Memory B cell (primary cell): ENCODE measurements around the gene LAGE3.

Experiments
- ATAC-seq: fragments of 150-1000 bp; cut with Tn5 transposase; 2 replicates; pipeline ENCODE4 v1.10.0; 2021; ENCODE audit warnings: low read depth, mild to moderate bottlenecking, moderate library complexity
- DNase-seq, 2 donors: peaks; one replicate each; pipeline ENCODE4 v3.0.0; 2022; ENCODE audit warnings: low spot score in 2 of 2
- H3K27ac Mint-ChIP-seq: one replicate; pipeline ENCODE4 v1.8.0; 2022; ENCODE audit warnings: mild to moderate bottlenecking, moderate library complexity, mixed read lengths
- H3K27me3 Mint-ChIP-seq: one replicate; pipeline ENCODE4 v1.8.0; 2022; ENCODE audit warnings: mixed read lengths
- H3K36me3 Mint-ChIP-seq: one replicate; pipeline ENCODE4 v1.8.0; 2022; ENCODE audit warnings: mild to moderate bottlenecking, mixed read lengths
- H3K4me1 Mint-ChIP-seq: one replicate; pipeline ENCODE4 v1.8.0; 2022; ENCODE audit warnings: mixed read lengths
- H3K4me3 Mint-ChIP-seq: one replicate; pipeline ENCODE4 v1.8.0; 2022; ENCODE audit warnings: mild to moderate bottlenecking, moderate library complexity, mixed read lengths
- H3K9me3 Mint-ChIP-seq: one replicate; pipeline ENCODE4 v1.8.0; 2022; ENCODE audit warnings: mixed read lengths

LAGE3 gene, protein sequence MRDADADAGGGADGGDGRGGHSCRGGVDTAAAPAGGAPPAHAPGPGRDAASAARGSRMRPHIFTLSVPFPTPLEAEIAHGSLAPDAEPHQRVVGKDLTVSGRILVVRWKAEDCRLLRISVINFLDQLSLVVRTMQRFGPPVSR

DNA sequence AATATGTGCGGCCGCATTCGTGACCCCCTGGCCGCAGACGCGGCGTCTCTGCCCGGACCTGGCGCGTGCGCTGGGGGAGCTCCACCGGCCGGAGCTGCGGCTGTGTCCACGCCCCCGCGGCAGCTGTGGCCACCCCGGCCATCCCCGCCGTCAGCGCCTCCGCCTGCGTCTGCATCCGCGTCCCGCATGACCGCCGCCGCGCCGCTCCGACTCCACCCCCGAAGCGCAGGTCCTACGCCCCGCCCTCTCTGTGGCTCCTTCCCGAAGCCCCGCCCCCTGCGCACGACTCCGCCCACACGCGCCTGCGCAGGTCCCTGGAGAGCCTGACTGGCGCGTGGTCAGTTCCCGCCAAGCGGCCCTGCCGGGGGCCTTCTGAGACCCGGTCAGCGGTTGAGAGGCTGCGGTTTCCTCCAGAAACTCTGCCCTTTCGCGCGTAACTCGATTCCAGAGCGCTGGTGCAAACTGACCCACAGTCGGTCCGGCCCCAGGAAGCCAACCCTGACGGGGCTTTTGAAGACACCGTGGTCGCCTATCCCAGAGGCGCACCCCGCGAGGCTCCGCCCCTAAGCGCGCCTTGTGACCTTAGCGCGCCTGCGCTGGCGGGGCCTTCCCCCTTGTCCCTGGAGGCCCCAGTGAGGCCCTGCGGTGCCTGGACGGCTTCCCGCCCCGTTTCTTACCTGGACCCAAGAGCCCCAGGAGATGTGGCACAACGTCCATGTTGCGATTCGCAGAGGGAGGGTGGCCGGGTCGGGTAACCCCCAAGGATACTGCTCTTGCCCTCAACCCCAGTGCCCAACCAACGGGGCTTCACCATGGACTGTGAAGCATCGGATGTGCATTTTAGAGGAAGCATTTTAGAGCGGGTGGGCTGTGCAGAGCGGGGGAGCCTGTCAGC, at the start of gene LAGE3:
Gene LAGE3, minus strand, starts transcription at position 554 of the 895 bp plus-strand sequence. Its CDS starts 366 bp downstream, at position 188.
- Mint-ChIP-seq H3K4me1 (peaks cover 16% of the 10 kb centered on the region), H3K27me3 (no peaks in the 10 kb centered on the region), H3K36me3 (no peaks in the 10 kb centered on the region), H3K4me3 (peak within 1 kb of the TSS; percentile 85), H3K9me3 (no peaks in the 10 kb centered on the region), H3K27ac (peak within 1 kb of the TSS; percentile 95)
- ATAC-seq (peak; percentile 85), DNase-seq (peak; percentile 94 to 97)

- Mint-ChIP-seq H3K27me3 (no peaks in the 10 kb centered on the region), H3K4me1 (peaks cover 2% of the 10 kb centered on the region), H3K4me3 (peak overlapping the region; percentile 72), H3K27ac (peak overlapping the region; percentile 84), H3K9me3 (no peaks in the 10 kb centered on the region), H3K36me3 (peaks cover 4% of the 10 kb centered on the region)
- DNase-seq (peak; percentile 28 to 43), ATAC-seq (peak; percentile 88)
These were observed 48.0 kb upstream of the LAGE3 start for GRCh38 chrX:154526901-154527675.

DNA sequence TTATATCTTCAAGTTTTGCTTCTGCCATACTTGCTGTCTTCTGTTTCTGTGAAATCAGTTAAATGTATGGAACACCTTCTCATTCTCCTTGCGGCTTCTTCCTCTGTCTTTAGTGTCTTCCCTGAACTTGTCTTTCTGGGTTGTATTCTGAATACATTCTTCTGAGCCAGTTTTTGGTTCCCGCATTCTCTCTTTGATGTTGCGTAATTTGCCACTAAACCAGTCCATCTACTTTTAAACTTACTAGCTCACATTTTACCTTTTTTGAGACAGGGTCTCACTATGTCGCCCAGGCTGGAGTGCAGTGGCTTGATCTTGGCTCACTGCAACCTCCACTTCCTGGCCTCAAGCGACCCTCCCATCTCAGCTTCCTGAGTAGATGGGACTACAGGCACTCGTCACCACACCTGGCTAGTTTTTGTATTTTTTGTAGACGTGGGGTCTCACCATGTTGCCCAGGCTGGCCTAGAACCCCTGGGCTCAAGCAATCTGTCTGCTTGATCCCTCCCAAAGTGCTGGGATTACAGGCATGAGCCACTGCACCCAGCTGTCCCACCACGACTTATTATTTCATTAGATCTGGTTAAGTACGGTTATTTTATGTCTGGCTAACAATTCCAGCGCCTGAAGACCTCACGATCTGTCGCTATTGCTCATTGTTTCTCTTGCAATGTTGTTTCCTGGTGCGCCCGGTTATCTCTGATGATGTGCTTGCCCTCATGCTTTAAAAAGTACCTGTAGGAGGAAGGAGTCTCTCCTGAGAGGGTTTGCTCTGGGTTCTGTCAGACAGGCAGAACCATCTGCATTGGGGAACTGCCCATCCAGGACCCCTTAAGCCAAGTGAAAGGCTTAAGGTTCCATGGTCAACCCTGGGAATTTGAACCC, 46.8 kb upstream of the LAGE3 start:
- Mint-ChIP-seq H3K4me3 (no peak overlapping the region), H3K27me3 (no peaks in the 10 kb centered on the region), H3K36me3 (peaks cover under 1% of the 10 kb centered on the region), H3K9me3 (no peaks in the 10 kb centered on the region), H3K27ac (peak overlapping the region; percentile 17), H3K4me1 (peaks cover 2% of the 10 kb centered on the region)
- DNase-seq (no peak), ATAC-seq (no peak)

GRCh38 chrX:154519389-154519788, 40.3 kb upstream of the LAGE3 start:
- ATAC-seq (no peak), DNase-seq (no peak)
- Mint-ChIP-seq H3K4me3 (no peak overlapping the region), H3K27me3 (no peaks in the 10 kb centered on the region), H3K4me1 (peaks cover 7% of the 10 kb centered on the region), H3K9me3 (no peaks in the 10 kb centered on the region), H3K27ac (no peak overlapping the region), H3K36me3 (no peaks in the 10 kb centered on the region)

GRCh38 chrX:154517101-154517781, 38.2 kb upstream of the LAGE3 start:
- ATAC-seq, result no peak
- Mint-ChIP-seq H3K27ac (peak overlapping the region; percentile 45), H3K4me1 (peaks cover 12% of the 10 kb centered on the region), H3K27me3 (no peaks in the 10 kb centered on the region), H3K4me3 (peak overlapping the region; percentile 14), H3K9me3 (no peaks in the 10 kb centered on the region), H3K36me3 (peaks cover 2% of the 10 kb centered on the region)
- no peak for DNase-seq

DNA sequence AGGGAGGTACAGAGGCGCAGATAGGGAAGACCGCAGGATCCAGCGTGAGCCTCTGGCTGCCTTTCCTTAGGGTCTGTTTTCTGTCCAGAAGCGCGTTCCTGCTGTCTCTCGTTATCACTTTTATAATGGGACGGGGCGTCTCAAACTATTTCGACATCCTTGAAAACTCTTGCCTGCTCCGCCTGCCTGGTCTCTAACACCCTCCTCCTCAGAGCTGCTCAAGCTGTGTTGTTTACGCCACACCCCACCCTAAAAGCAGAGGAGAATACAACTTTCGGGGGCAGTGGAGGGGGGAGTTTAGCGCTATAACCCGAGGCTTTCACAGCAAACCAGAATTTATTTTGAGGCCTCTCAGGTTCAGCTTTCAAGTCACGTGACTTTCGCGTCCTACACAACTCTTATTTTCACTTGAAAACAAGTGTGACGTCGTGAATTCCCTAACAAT, 37.6 kb upstream of the LAGE3 start:
- Mint-ChIP-seq H3K4me1 (peaks cover 12% of the 10 kb centered on the region), H3K36me3 (peaks cover 2% of the 10 kb centered on the region), H3K4me3 (peak overlapping the region; percentile 88), H3K9me3 (no peaks in the 10 kb centered on the region), H3K27ac (peak overlapping the region; percentile 86), H3K27me3 (no peaks in the 10 kb centered on the region)
- ATAC-seq, result peak; percentile 9
- no peak for DNase-seq

GRCh38 chrX:154515966-154516655, 37.0 kb upstream of the LAGE3 start, which contains the start of gene FAM3A:
FAM3A (minus strand) TSS chrX:154516232; CDS start chrX:154515772, 460 bp downstream.
- Mint-ChIP-seq H3K9me3 (no peaks in the 10 kb centered on the region), H3K4me1 (peaks cover 12% of the 10 kb centered on the region), H3K4me3 (peak within 1 kb of the TSS; percentile 88), H3K36me3 (peaks cover 2% of the 10 kb centered on the region), H3K27ac (peak within 1 kb of the TSS; percentile 86), H3K27me3 (no peaks in the 10 kb centered on the region)
- DNase-seq (peak; percentile 75 to 83), ATAC-seq (peak; percentile 93)

DNA sequence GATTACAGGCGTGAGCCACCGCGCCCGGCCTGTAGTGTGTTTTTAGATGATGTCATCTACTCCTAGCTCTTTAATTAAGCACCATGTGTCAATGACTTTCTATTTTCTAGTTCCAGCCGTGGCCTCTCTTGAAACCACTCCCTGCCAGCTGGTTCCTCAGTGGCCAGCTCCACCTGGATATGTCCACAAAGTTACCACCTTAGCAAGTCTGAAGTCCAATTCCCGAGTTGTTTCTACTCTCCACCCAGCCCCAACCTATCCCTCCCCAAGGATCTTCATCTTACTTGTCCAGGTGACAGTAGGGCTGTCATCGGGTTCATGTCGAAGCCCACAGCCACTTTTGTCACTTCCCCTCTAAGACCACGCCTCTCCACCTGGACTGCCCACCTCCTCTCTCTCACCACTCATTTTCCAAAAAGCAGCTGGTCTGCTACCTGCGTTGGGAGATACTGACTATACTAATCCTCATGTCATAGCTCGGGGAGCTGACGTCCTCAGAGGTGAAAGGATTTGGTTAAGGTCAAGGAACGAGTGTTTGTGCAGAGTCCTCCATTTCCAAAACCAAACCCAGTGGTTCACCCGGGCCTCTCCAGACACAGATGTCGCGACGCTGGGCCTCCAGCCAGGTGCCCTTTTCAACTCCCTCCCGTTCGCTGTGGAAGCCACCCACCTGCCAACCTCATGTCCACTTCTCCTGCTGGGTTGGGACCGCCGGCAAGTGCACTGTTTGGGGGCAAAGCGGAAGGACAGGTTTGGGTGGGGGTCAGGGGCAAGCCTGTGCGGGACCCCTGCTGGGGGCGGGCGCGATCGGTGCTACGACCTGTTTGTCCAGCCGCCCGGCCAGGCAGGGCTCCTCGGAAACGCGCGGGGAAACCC, 36.2 kb upstream of the LAGE3 start:
- Mint-ChIP-seq H3K9me3 (no peaks in the 10 kb centered on the region), H3K4me3 (peak overlapping the region; percentile 83), H3K27ac (peak overlapping the region; percentile 84), H3K27me3 (no peaks in the 10 kb centered on the region), H3K4me1 (peaks cover 14% of the 10 kb centered on the region), H3K36me3 (peaks cover 4% of the 10 kb centered on the region)
- DNase-seq (no peak), ATAC-seq (no peak)

DNA sequence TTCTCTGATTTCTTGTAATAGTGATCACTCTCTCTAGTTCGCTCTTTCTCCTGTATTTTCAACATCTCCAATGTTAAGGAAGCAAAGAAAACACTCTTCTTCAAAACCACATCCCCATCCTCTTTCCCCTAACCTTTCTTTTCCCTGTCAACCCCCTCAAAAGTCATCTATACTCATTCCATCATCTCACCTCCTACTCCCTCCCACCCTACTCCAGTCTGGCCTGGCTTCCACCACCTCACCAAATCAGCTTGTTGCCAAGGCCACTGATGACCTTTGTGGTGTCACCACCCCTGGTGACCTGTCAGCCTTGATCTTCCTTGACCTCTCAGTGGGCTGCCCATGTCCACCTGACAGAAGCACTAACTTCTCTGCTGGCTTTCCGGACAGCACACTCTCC, 34.6 kb upstream of the LAGE3 start:
- no peaks in the 10 kb centered on the region for H3K9me3 Mint-ChIP-seq
- H3K27ac Mint-ChIP-seq, result no peak overlapping the region
- peak overlapping the region; percentile 32 for H3K4me3 Mint-ChIP-seq
- peaks cover 12% of the 10 kb centered on the region for H3K36me3 Mint-ChIP-seq
- peaks cover 15% of the 10 kb centered on the region for H3K4me1 Mint-ChIP-seq
- ATAC-seq, result no peak
- H3K27me3 Mint-ChIP-seq, result no peaks in the 10 kb centered on the region
- no peak for DNase-seq

DNA sequence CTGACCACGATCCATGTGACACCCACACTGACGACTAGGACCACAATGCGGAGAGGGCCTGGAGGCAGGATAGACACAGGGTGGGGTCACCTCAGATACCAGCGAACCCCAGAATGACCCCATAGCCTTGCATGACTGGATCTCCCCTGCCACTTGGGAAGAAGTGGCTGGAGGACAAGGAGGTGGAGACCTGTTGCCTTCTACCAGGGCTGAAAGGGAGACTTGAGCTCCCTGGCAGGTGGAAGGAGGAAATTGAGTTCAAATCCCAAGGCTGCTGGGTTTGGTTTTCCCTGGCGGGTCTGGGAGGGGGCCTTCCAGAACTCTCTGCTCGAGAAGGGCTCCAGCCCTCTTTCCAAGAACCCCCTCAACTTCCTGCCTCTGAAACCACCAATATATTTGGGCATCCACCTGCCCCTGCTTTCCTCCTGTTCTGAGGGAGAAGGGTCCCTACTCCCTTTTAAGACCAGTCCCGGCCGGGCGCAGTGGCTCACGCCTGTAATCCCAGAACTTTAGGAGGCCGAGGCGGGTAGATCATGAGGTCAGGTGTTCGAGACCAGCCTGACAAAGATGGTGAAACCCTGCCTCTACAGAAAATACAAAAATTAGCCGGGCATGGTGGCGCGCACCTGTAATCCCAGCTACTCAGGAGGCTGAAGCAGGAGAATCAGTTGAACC, 33.9 kb upstream of the LAGE3 start:
- no peak overlapping the region for H3K27ac Mint-ChIP-seq
- no peak for DNase-seq
- peaks cover 15% of the 10 kb centered on the region for H3K4me1 Mint-ChIP-seq
- H3K9me3 Mint-ChIP-seq, result no peaks in the 10 kb centered on the region
- peaks cover 17% of the 10 kb centered on the region for H3K36me3 Mint-ChIP-seq
- no peak for ATAC-seq
- H3K27me3 Mint-ChIP-seq, result no peaks in the 10 kb centered on the region
- no peak overlapping the region for H3K4me3 Mint-ChIP-seq

DNA sequence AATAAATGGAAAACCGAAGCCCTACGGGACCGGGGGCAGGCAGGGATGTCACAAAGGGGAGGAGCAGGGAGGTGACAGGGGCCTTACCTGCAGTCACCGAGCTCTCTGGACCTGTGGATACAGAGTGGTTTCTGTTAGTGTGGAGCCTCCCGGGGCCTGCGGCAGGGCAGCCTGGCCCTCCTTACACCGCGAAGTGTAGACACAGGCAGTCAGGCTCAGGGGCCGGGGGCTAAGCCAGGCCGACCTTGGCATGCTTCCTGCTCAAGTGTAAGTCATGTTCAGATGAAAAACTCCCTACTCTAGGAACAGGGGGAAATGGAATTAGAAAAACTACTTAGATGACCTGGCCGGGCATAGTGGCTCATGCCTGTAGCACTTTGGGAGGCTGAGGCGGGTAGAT, 32.7 kb upstream of the LAGE3 start:
- Mint-ChIP-seq H3K36me3 (peaks cover 17% of the 10 kb centered on the region), H3K4me3 (no peak overlapping the region), H3K4me1 (peaks cover 15% of the 10 kb centered on the region), H3K9me3 (no peaks in the 10 kb centered on the region), H3K27me3 (no peaks in the 10 kb centered on the region), H3K27ac (no peak overlapping the region)
- no peak for ATAC-seq
- no peak for DNase-seq
